HepG2 (cell line): ENCODE measurements around the gene NUFIP1. TPM values are rescaled to one million over a fixed set of nuclear protein-coding genes. Genes with fewer than 3 reads are reported as not detected.

Experiments used
- BORCS8-MEF2B ChIP-seq: sonication (generic); formaldehyde crosslinking; IDR thresholded peaks from 2 replicates; pipeline ENCODE4 v1.8.0; 2022; ENCODE audit warnings: mild to moderate bottlenecking, missing genetic modification reagents
- ELK4 ChIP-seq: sonication (generic); formaldehyde crosslinking; IDR thresholded peaks from 2 replicates; pipeline ENCODE4 v1.9.0; 2021; ENCODE audit warnings: missing genetic modification reagents, borderline replicate concordance
- ERF ChIP-seq: IDR thresholded peaks from 2 replicates; pipeline ENCODE4 v1.6.1; 2018; ENCODE audit warnings: missing biosample characterization, missing genetic modification reagents
- MAZ ChIP-seq, 2 experiments: sonication (generic) in 1 of 2; formaldehyde crosslinking in 1 of 2; IDR thresholded peaks; 2 replicates each; pipeline versions ENCODE4 v1.5.0 to v1.6.1; 2012 to 2020; ENCODE audit warnings: low read depth in 2 of 2, mild to moderate bottlenecking in 2 of 2, borderline replicate concordance in 1 of 2, improper control_type of control experiment in 1 of 2, low read length in 1 of 2, missing genetic modification reagents in 1 of 2, moderate library complexity in 1 of 2
- MED8 ChIP-seq: sonication (generic); formaldehyde crosslinking; IDR thresholded peaks from 2 replicates; pipeline ENCODE4 v1.8.1; 2023; ENCODE audit warnings: mild to moderate bottlenecking, missing genetic modification reagents; ENCODE audit not compliant: insufficient replicate concordance
- MTA3 ChIP-seq: sonication (generic); formaldehyde crosslinking; IDR thresholded peaks from 2 replicates; pipeline ENCODE4 v1.4.0; 2020; ENCODE audit warnings: missing genetic modification reagents
- NAIF1 ChIP-seq: sonication (generic); formaldehyde crosslinking; IDR thresholded peaks from 2 replicates; pipeline ENCODE4 v1.5.0; 2020; ENCODE audit warnings: mild to moderate bottlenecking, missing genetic modification reagents, borderline replicate concordance
- PRMT3 ChIP-seq: sonication (generic); formaldehyde crosslinking; IDR thresholded peaks from 2 replicates; pipeline ENCODE4 v1.8.1; 2022; ENCODE audit warnings: low read depth, mild to moderate bottlenecking, moderate library complexity, missing genetic modification reagents, borderline replicate concordance
- RARA ChIP-seq: IDR thresholded peaks from 2 replicates; pipeline ENCODE4 v1.6.1; 2016; ENCODE audit warnings: missing genetic modification reagents, missing compliant biosample characterization
- SIN3A ChIP-seq: IDR thresholded peaks from 2 replicates; pipeline ENCODE4 v1.6.1; 2011; ENCODE audit warnings: low read depth, mild to moderate bottlenecking, control low read depth, low read length, borderline replicate concordance
- SMAD9 ChIP-seq: sonication (generic); formaldehyde crosslinking; IDR thresholded peaks from 2 replicates; pipeline ENCODE4 v1.5.1; 2020; ENCODE audit warnings: mild to moderate bottlenecking, missing genetic modification reagents
- SRSF9 ChIP-seq: fragments of 200-400 bp; formaldehyde crosslinking; IDR thresholded peaks from 2 replicates; pipeline ENCODE4 v1.6.1; 2018; ENCODE audit warnings: borderline replicate concordance, mild to moderate bottlenecking, low read depth, low read length; ENCODE audit not compliant: insufficient read depth, poor library complexity, severe bottlenecking
- SRY ChIP-seq: sonication (generic); formaldehyde crosslinking; IDR thresholded peaks from 2 replicates; pipeline ENCODE4 v1.8.0; 2022; ENCODE audit warnings: mild to moderate bottlenecking, missing genetic modification reagents
- THAP11 ChIP-seq: IDR thresholded peaks from 2 replicates; pipeline ENCODE4 v1.6.1; 2016; ENCODE audit warnings: missing biosample characterization, missing genetic modification reagents
- ZNF160 ChIP-seq: sonication (generic); formaldehyde crosslinking; IDR thresholded peaks from 2 replicates; pipeline ENCODE4 v1.8.0; 2022; ENCODE audit warnings: mild to moderate bottlenecking, inconsistent platforms, missing genetic modification reagents
- ZNF367 ChIP-seq: sonication (generic); formaldehyde crosslinking; IDR thresholded peaks from 2 replicates; pipeline ENCODE4 v1.4.0; 2020; ENCODE audit warnings: missing genetic modification reagents, borderline replicate concordance
- ZNF546 ChIP-seq: sonication (generic); formaldehyde crosslinking; conservative IDR thresholded peaks from 2 replicates; pipeline ENCODE4 v1.8.1; 2023; ENCODE audit warnings: mild to moderate bottlenecking, missing genetic modification reagents
- ZNF556 ChIP-seq: sonication (generic); formaldehyde crosslinking; IDR thresholded peaks from 2 replicates; pipeline ENCODE4 v1.4.0; 2020; ENCODE audit warnings: mild to moderate bottlenecking, missing genetic modification reagents, borderline replicate concordance
- ZNF589 ChIP-seq: sonication (generic); formaldehyde crosslinking; conservative IDR thresholded peaks from 2 replicates; pipeline ENCODE4 v1.8.0; 2022; ENCODE audit warnings: mild to moderate bottlenecking, moderate library complexity, missing genetic modification reagents
- ZNF660 ChIP-seq: sonication (generic); formaldehyde crosslinking; IDR thresholded peaks from 2 replicates; pipeline ENCODE4 v1.5.1; 2020; ENCODE audit warnings: mild to moderate bottlenecking, low read depth, missing genetic modification reagents, borderline replicate concordance
- ZNF781 ChIP-seq: sonication (generic); formaldehyde crosslinking; IDR thresholded peaks from 2 replicates; pipeline ENCODE4 v1.5.1; 2020; ENCODE audit warnings: borderline replicate concordance, mild to moderate bottlenecking, missing genetic modification reagents; ENCODE audit errors: not compliant biosample characterization
- ZNF816 ChIP-seq: sonication (generic); formaldehyde crosslinking; IDR thresholded peaks from 2 replicates; pipeline ENCODE4 v1.8.0; 2022; ENCODE audit warnings: missing genetic modification reagents, mild to moderate bottlenecking, borderline replicate concordance
- polyA plus RNA-seq, 8 experiments: library from polyadenylated mRNA; depleted of rRNA in 3 of 8; stranded (reverse) in 7 of 8; unstranded in 1 of 8; fragments of >200 nt; fragmentation: Illumina TruSeq in 4 of 8; extraction: Trizol in 4 of 8; gene quantifications; 2 replicates each; pipeline versions ENCODE4 v1.2.1 to v1.2.3, GENCODE V29; 2011 to 2016; ENCODE audit warnings: low read depth in 4 of 8, missing spikeins in 1 of 8, mixed read lengths in 1 of 8; ENCODE audit not compliant: insufficient read depth in 1 of 8
- total RNA-seq, 5 experiments: library from RNA; depleted of rRNA; stranded (reverse); fragments of >200 nt; fragmentation: Illumina TruSeq; extraction: Trizol; gene quantifications; 2 replicates each; pipeline ENCODE4 v1.2.3, GENCODE V29; 2016; ENCODE audit warnings: low read depth in 1 of 5
- TF ChIP-seq, protein P1 (sequence below): IDR thresholded peaks from 2 replicates; pipeline ENCODE4 v1.6.1; 2016; ENCODE audit warnings: mild to moderate bottlenecking, missing biosample characterization, missing genetic modification reagents
- TF ChIP-seq, protein P2 (sequence below): sonication (generic); formaldehyde crosslinking; IDR thresholded peaks from 2 replicates; pipeline ENCODE4 v1.5.1; 2020; ENCODE audit warnings: mild to moderate bottlenecking, missing genetic modification reagents

NUFIP1 gene
- total and polyA plus RNA-seq, 2 of the 13 experiments (the other 11 are each of a cell fraction or from before 2014, with no cell fraction given) = 1.9 to 10.3 TPM

DNA sequence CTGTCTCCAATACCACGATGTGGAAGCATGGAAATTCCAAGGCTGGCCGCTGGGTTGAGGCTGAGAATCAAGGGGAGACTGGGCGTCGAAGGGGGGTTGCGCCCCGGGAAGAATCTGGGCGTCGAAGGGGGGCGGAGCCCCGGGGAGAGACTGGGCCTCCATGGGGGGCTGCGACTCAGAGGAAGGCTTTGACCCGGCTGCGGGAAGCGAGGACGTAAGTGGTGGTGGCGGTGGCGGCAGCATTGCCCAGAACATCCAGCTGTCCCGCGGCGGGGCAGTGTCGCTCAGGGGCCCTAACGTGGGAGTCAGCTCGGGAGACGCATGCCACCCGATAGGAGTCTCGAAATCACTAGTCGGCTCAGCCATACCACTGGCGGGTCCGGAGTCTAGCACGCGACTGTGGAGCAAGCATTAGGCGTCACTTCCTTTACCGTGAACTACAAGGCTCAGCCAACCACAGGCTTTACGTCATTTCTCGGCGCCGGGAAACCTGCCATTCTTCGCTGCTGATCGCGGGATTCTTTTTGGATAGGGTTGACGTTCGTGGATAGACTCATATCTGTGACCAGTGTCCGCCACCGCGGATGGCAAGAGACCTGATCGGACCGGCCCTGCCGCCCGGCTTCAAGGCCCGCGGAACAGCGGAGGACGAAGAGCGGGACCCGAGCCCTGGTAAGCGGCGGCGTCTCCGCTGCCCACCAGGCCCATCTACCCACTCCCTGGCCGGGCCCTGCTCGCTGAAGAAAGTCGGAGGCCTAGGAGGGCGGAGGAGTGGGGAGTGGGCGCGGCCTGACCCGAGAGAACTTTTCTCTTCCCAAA is at the start of gene NUFIP1, which contains the start of gene GPALPP1 (continued):
- peak; percentile 78 for TF ChIP-seq ERF (CRISPR knock-in tag)
- 0 out of 2 replicates have a peak, but pooled peaks have one; percentile 21 for TF ChIP-seq ZNF160
- no peak for TF ChIP-seq ZNF816 (CRISPR knock-in tag)
- TF ChIP-seq ZNF589 = 0 out of 2 replicates have a peak, but pooled peaks have one; percentile 55
- TF ChIP-seq MTA3 = no peak
- no peak for TF ChIP-seq SRSF9
- TF ChIP-seq, protein P1, sequence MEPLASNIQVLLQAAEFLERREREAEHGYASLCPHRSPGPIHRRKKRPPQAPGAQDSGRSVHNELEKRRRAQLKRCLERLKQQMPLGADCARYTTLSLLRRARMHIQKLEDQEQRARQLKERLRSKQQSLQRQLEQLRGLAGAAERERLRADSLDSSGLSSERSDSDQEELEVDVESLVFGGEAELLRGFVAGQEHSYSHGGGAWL (CRISPR knock-in tag) = peak; percentile 86
- TF ChIP-seq NAIF1 (CRISPR knock-in tag) = no peak
- no peak for TF ChIP-seq ZNF546
- TF ChIP-seq, protein P2, sequence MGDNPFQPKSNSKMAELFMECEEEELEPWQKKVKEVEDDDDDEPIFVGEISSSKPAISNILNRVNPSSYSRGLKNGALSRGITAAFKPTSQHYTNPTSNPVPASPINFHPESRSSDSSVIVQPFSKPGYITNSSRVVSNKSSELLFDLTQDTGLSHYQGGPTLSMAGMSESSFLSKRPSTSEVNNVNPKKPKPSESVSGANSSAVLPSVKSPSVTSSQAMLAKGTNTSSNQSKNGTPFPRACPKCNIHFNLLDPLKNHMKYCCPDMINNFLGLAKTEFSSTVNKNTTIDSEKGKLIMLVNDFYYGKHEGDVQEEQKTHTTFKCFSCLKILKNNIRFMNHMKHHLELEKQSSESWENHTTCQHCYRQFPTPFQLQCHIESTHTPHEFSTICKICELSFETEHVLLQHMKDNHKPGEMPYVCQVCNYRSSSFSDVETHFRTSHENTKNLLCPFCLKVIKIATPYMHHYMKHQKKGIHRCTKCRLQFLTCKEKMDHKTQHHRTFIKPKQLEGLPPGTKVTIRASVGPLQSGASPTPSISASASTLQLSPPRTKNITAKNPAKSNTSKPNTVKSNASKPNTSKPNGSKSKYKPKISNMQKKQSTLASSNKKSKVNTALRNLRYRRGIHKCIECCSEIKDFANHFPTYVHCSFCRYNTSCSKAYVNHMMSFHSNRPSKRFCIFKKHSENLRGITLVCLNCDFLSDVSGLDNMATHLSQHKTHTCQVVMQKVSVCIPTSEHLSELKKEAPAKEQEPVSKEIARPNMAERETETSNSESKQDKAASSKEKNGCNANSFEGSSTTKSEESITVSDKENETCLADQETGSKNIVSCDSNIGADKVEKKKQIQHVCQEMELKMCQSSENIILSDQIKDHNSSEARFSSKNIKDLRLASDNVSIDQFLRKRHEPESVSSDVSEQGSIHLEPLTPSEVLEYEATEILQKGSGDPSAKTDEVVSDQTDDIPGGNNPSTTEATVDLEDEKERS (CRISPR knock-in tag) = no peak
- TF ChIP-seq ZNF367 (CRISPR knock-in tag) = 0 out of 2 replicates have a peak, but pooled peaks have one; percentile 40
- no peak for TF ChIP-seq ZNF781 (CRISPR knock-in tag)
- TF ChIP-seq PRMT3 (CRISPR knock-in tag) = 0 out of 2 replicates have a peak, but pooled peaks have one; percentile 73
- TF ChIP-seq ZNF660 (CRISPR knock-in tag) = no peak
- 0 out of 2 replicates have a peak, but pooled peaks have one; percentile 56 for TF ChIP-seq SRY (CRISPR knock-in tag)
- peak; percentile 85 for TF ChIP-seq BORCS8-MEF2B (CRISPR knock-in tag)
- no peak for TF ChIP-seq ELK4 (CRISPR knock-in tag)
- peak; percentile 93 for TF ChIP-seq THAP11 (CRISPR knock-in tag)
- no peak for TF ChIP-seq SMAD9 (CRISPR knock-in tag)
- TF ChIP-seq MED8 (CRISPR knock-in tag) = no peak
- TF ChIP-seq RARA (CRISPR knock-in tag) = peak; percentile 20; the same call in 1 of the 2 replicates
- peak; percentile 85; the same call in 1 of the 2 replicates for TF ChIP-seq ZNF556 (CRISPR knock-in tag)
- TF ChIP-seq SIN3A = peak; percentile 93
- no peak for TF ChIP-seq MAZ (IDR thresholded peaks at IDR 0.05; ENCODE audit: borderline replicate concordance, low read depth, low read length)
- no peak for TF ChIP-seq MAZ (CRISPR knock-in tag; IDR thresholded peaks at IDR 0.05; ENCODE audit: low read depth)
